ENCODE results near the gene TMEM184A.

Gene TMEM184A

DNA sequence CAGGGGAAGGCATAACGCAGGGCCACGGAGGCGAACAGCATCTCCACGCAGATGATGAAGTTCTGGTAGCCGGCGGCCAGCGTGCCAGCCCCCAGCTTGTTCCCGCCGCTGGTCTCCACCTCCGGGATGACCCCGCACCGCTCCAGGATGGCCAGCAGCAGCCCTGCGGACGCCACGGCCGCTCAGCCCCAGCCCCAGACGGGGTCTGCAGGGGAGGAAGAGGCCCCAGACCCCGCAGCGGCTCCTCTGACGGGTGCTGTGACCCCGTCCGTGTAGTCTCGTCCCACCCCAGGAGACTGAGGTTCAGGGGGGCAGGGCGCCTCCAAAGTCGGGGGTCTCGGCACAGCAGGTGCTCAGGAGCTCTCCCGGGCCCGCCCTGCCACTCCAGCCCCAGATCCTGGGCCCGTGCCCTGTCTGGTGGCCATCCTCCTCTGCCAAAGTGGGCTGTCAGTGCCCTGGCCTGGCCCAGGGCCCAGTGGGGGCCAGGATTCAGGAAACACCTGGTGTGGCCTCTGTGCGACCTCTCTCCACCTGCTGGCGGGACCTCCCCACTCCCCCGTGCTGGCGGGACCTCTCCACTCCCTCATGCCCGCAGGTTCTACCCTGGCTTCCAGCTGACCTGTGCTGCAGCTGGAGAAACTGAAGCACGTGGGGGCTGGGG lies 8.1 kb downstream of the TMEM184A start:
- no peak overlapping the region for H3K4me2 ChIP-seq (ENCODE audit: low read length)
- no peak overlapping the region for H3K27ac ChIP-seq (ENCODE audit: low read length)
- no peaks in the 10 kb centered on the region for H3K4me1 ChIP-seq (ENCODE audit: low read length)
- no peaks in the 10 kb centered on the region for H3K9me3 ChIP-seq (ENCODE audit: insufficient read depth, low read length)
- no peak overlapping the region for H2AFZ ChIP-seq (ENCODE audit: low read depth, low read length)
- H3K36me3 ChIP-seq (replicated peaks; ENCODE audit: low read depth, low read length): no peaks in the 10 kb centered on the region
- H4K20me1 ChIP-seq (ENCODE audit: insufficient read depth, low read length): no peaks in the 10 kb centered on the region
- no peaks in the 10 kb centered on the region for H3K27me3 ChIP-seq (ENCODE audit: low read depth, low read length)
- H3K9ac ChIP-seq (ENCODE audit: low read length): no peak overlapping the region
- TF ChIP-seq, protein P1, sequence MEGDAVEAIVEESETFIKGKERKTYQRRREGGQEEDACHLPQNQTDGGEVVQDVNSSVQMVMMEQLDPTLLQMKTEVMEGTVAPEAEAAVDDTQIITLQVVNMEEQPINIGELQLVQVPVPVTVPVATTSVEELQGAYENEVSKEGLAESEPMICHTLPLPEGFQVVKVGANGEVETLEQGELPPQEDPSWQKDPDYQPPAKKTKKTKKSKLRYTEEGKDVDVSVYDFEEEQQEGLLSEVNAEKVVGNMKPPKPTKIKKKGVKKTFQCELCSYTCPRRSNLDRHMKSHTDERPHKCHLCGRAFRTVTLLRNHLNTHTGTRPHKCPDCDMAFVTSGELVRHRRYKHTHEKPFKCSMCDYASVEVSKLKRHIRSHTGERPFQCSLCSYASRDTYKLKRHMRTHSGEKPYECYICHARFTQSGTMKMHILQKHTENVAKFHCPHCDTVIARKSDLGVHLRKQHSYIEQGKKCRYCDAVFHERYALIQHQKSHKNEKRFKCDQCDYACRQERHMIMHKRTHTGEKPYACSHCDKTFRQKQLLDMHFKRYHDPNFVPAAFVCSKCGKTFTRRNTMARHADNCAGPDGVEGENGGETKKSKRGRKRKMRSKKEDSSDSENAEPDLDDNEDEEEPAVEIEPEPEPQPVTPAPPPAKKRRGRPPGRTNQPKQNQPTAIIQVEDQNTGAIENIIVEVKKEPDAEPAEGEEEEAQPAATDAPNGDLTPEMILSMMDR (IDR thresholded peaks at IDR 0.05; ENCODE audit: low read depth, low read length): no peak
- TF ChIP-seq EZH2phosphoT487 (IDR thresholded peaks at IDR 0.05; ENCODE audit: low read depth): no peak
- H3K79me2 ChIP-seq (ENCODE audit: low read length): no peaks in the 10 kb centered on the region
- H3K4me3 ChIP-seq (ENCODE audit: low read length): no peak overlapping the region

DNA sequence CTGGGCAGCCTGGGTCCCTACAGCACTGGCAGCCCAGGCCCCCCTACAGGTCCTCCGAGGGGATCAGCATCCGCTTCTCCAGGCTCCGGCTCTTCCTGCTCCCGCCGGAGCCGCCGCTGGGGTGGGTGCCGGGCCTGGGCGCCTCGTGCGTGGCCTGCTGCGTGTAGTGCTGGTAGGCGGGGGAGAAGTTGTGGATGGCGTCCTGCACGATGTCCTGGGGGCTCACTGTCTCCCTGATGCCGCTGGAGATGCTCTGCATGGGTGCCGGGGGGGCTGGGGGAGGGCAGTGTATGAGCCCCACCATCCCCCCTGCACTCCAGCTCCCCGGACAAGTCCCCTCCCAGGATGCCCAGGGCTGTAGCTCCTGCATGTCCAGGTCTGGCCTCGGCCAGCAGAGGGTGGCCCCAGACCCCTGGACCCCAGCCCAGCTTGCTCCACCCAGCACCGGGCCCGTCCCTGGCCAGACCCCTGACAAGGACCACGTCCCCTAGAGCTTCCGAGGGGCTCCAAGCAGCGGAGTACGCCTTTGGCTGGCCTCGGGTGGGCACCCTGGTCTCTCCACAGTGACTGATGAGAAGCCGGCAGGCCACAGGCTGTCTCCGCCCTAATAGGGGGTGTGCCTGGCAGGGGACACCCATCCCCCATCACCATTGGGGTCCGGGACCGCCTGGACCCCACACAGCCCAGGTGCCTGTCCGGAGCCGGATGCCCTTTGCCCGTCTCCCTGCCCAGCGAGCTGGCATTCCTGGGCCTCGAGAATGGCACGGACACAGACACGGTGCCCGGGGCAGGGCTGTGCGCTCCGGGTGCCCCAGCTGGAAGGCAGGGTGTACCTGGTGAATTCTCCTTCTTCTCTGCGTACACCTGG lies 8.9 kb downstream of the TMEM184A start:
- Histone ChIP-seq H4K20me1 (ENCODE audit: insufficient read depth, low read length) (no peaks in the 10 kb centered on the region), H3K79me2 (ENCODE audit: low read length) (no peaks in the 10 kb centered on the region), H3K27ac (ENCODE audit: low read length) (no peak overlapping the region)

DNA sequence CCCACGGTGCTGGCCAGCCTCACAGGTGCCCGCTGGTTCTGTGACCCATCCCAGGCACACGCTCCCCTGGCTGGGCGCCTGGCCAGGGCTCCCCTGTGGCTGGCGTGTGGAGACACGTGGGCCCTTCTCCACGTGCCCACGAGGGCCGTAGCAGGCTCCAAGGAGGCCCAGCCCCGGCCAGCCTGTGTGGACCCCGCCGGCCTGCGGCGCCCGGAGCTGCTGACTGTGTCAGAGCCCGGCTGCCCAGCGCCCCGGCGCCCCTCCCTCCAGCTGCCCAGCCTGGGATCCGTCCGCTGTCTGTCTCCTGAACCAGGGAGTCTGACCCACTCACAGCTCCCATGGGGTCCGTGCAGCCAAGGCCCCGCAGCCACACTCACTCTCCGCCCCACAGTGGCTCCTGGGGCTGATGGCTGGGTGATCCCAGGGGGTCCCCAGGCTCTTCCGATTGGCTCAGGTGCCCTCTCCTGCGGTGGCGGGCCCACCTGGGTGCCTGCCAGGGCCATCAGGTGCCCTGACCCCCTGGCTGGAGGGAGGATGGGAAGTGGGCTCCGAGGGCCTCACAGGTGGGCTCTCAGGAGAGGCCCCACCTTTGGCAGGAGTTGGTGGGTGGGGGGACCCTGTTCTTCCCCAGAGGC lies 9.6 kb downstream of the TMEM184A start:
- no peak overlapping the region for H3K4me2 ChIP-seq (ENCODE audit: low read length)
- no peaks in the 10 kb centered on the region for H3K36me3 ChIP-seq (replicated peaks; ENCODE audit: low read depth, low read length)
- no peak overlapping the region for H3K4me3 ChIP-seq (ENCODE audit: low read length)
- no peaks in the 10 kb centered on the region for H3K79me2 ChIP-seq (ENCODE audit: low read length)
- H2AFZ ChIP-seq (ENCODE audit: low read depth, low read length): no peak overlapping the region
- H3K27ac ChIP-seq (ENCODE audit: low read length): no peak overlapping the region
- H3K9ac ChIP-seq (ENCODE audit: low read length): no peak overlapping the region
- no peaks in the 10 kb centered on the region for H3K9me3 ChIP-seq (ENCODE audit: insufficient read depth, low read length)
- no peaks in the 10 kb centered on the region for H3K4me1 ChIP-seq (ENCODE audit: low read length)
- TF ChIP-seq, protein P1 (IDR thresholded peaks at IDR 0.05; ENCODE audit: low read depth, low read length): no peak
- TF ChIP-seq EZH2phosphoT487 (IDR thresholded peaks at IDR 0.05; ENCODE audit: low read depth): no peak
- H4K20me1 ChIP-seq (ENCODE audit: insufficient read depth, low read length): no peaks in the 10 kb centered on the region
- no peaks in the 10 kb centered on the region for H3K27me3 ChIP-seq (ENCODE audit: low read depth, low read length)

More for the DNA sequence above, 8.9 kb downstream of the TMEM184A start:
- Histone ChIP-seq H3K9ac (ENCODE audit: low read length) (no peak overlapping the region), H3K9me3 (ENCODE audit: insufficient read depth, low read length) (no peaks in the 10 kb centered on the region), H3K4me1 (ENCODE audit: low read length) (no peaks in the 10 kb centered on the region), H3K4me3 (ENCODE audit: low read length) (no peak overlapping the region), H3K4me2 (ENCODE audit: low read length) (no peak overlapping the region), H3K36me3 (replicated peaks; ENCODE audit: low read depth, low read length) (no peaks in the 10 kb centered on the region), H3K27me3 (ENCODE audit: low read depth, low read length) (no peaks in the 10 kb centered on the region), H2AFZ (ENCODE audit: low read depth, low read length) (no peak overlapping the region)
- no peak for TF ChIP-seq EZH2phosphoT487 (IDR thresholded peaks at IDR 0.05; ENCODE audit: low read depth)
- TF ChIP-seq, protein P1 (IDR thresholded peaks at IDR 0.05; ENCODE audit: low read depth, low read length): no peak
